ENCODE measurements around the gene SPATA31C2.

GRCh38 chr9:88177371-88177770, 39.1 kb upstream of the SPATA31C2 start:
- no peak for TF ChIP-seq POLR2A (IDR thresholded peaks at IDR 0.05; ENCODE audit: low read depth, low read length)
- TF ChIP-seq MAX (IDR thresholded peaks at IDR 0.05; ENCODE audit: insufficient read depth, insufficient read length) = no peak

All from endothelial cell of umbilical vein (primary cell).